ENCODE data around the gene SF3B6.

GRCh38 chr2:24019729-24020128, 56.4 kb downstream of the SF3B6 start:
- no peak for TF ChIP-seq CTCF (IDR thresholded peaks at IDR 0.05)
- TF ChIP-seq POLR2A (IDR thresholded peaks at IDR 0.05): no peak
